ENCODE data around the gene B4GAT1.

B4GAT1 gene

DNA sequence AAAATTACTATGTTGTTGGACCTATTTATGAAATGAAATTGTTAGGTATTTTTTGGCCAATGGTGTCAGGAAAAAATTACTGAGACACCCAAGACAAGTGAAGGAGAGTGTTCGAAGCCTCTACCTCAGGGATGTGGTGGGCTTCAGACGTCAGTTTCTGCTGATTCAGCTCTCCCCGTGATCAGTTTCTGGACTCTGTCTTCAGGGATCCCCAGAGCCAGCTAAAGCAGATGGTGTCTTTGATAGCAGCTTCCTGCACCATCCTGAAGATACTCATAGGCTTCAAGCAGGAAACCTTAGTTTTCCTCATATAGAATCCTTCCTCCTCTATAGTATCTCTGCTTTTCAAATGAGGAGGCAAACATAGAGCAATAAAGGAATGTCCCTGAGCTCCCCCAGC lies 38.0 kb downstream of the B4GAT1 start:
- no peak for DNase-seq (ENCODE audit: low spot score)

DNA sequence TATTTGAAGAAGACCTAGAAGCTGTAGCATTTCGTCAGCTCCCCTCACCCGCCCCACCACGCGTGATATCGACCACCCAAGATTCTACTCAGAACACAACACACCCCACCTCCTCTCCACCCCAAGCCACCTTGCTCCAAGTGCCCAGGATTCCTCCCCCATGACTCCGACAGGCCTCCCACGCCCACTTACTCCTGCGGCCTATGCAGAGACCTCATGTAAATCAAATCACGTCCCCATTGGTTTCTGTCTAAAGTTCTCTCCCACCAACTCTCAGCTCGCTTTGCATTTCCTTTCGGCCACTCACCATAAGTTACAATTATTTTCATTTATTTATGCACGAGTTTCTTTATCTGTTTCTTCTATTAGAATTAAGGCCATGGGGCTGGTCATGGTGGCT lies 44.8 kb downstream of the B4GAT1 start:
- no peak for DNase-seq (ENCODE audit: low spot score)

- no peak for DNase-seq (ENCODE audit: low spot score)
These were observed 48.2 kb downstream of the B4GAT1 start for GRCh38 chr11:66299186-66299585.

GRCh38 chr11:66297610-66298009 lies 49.8 kb downstream of the B4GAT1 start:
- no peak for DNase-seq (ENCODE audit: low spot score)

All from HuH-7 (cell line).